ENCODE measurements around the gene GYG2. TPM values are rescaled to one million over a fixed set of nuclear protein-coding genes. Genes with fewer than 3 reads are reported as not detected.
"Not testable (repeated sequence)": the region's sequence is repeated elsewhere in the genome, so short reads cannot be mapped to it uniquely, and the experiment has no call there.

The GYG2 gene
- total RNA-seq, 2 donors from 2014 or later: 4.3 to 6.0 TPM

- H3K9me3 ChIP-seq: no peaks in the 10 kb centered on the region
- no peak for DNase-seq (ENCODE audit: low spot score)
- no peaks in the 10 kb centered on the region for H3K27me3 ChIP-seq
- no peak overlapping the region for H3K4me3 ChIP-seq
- no peak for TF ChIP-seq CTCF (IDR thresholded peaks at IDR 0.05)
- no peak overlapping the region for H3K27ac ChIP-seq
- no peaks in the 10 kb centered on the region for H3K4me1 ChIP-seq
- no peaks in the 10 kb centered on the region for H3K36me3 ChIP-seq
These were observed 29.4 kb upstream of the GYG2 start for GRCh38 chrX:2799369-2799768.

GRCh38 chrX:2799980-2800379, 28.8 kb upstream of the GYG2 start:
- not testable (repeated sequence) for H3K4me1 ChIP-seq; H3K36me3 ChIP-seq; H3K27ac ChIP-seq; H3K4me3 ChIP-seq; H3K9me3 ChIP-seq; DNase-seq (ENCODE audit: low spot score); H3K27me3 ChIP-seq

GRCh38 chrX:2801223-2801622, 27.5 kb upstream of the GYG2 start:
- no peaks in the 10 kb centered on the region for H3K9me3 ChIP-seq
- H3K27me3 ChIP-seq: no peaks in the 10 kb centered on the region
- H3K4me1 ChIP-seq: peaks cover 0 to 3% of the 10 kb centered on the region in 2 donors
- H3K36me3 ChIP-seq: no peaks in the 10 kb centered on the region
- DNase-seq (ENCODE audit: low spot score): no peak
- H3K27ac ChIP-seq: no peak overlapping the region
- TF ChIP-seq CTCF (IDR thresholded peaks at IDR 0.05): no peak
- H3K4me3 ChIP-seq: no peak overlapping the region

GRCh38 chrX:2802376-2803090, 26.2 kb upstream of the GYG2 start:
- H3K4me1 ChIP-seq; DNase-seq (ENCODE audit: low spot score); H3K36me3 ChIP-seq; H3K4me3 ChIP-seq; H3K27me3 ChIP-seq; H3K27ac ChIP-seq; H3K9me3 ChIP-seq: not testable (repeated sequence)

- H3K36me3 ChIP-seq; H3K4me3 ChIP-seq; DNase-seq (ENCODE audit: low spot score); H3K4me1 ChIP-seq; H3K27me3 ChIP-seq; H3K27ac ChIP-seq; H3K9me3 ChIP-seq: not testable (repeated sequence)
These were observed 25.2 kb upstream of the GYG2 start for GRCh38 chrX:2803486-2803885.

GRCh38 chrX:2804106-2804843, 24.5 kb upstream of the GYG2 start:
- not testable (repeated sequence) for H3K4me1 ChIP-seq; H3K4me3 ChIP-seq; H3K36me3 ChIP-seq; DNase-seq (ENCODE audit: low spot score); H3K27me3 ChIP-seq; H3K9me3 ChIP-seq
- peak overlapping the region in 1 of 2 donors; percentile 54 for H3K27ac ChIP-seq

- not testable (repeated sequence) for H3K4me3 ChIP-seq, H3K9me3 ChIP-seq, H3K36me3 ChIP-seq, H3K27me3 ChIP-seq, H3K4me1 ChIP-seq
- peak; percentile 67 for DNase-seq (ENCODE audit: low spot score)
- H3K27ac ChIP-seq: peak overlapping the region in 1 of 2 donors; percentile 54
These were observed 23.9 kb upstream of the GYG2 start for GRCh38 chrX:2804858-2805257.

GRCh38 chrX:2811271-2811670, 17.5 kb upstream of the GYG2 start:
- Histone ChIP-seq H3K9me3 (no peaks in the 10 kb centered on the region), H3K36me3 (no peaks in the 10 kb centered on the region), H3K27ac (no peak overlapping the region), H3K4me1 (no peaks in the 10 kb centered on the region), H3K4me3 (no peak overlapping the region), H3K27me3 (no peaks in the 10 kb centered on the region)
- TF ChIP-seq CTCF (IDR thresholded peaks at IDR 0.05): no peak
- DNase-seq (ENCODE audit: low spot score): no peak

Data from right atrium auricular region (tissue), 2 donors.